A549 (cell line): ENCODE results near the gene COPS6. TPM values are rescaled to one million over a fixed set of nuclear protein-coding genes. Genes with fewer than 3 reads are reported as not detected.

Experiments
- ATAC-seq, 2 experiments: fragments of 200-7000 bp in 1 of 2; fragments of >200 bp in 1 of 2; cut with Nextera tagmentation in 1 of 2; cut with Tn5 transposase in 1 of 2; 3 replicates each; pipeline versions ENCODE4 v1.8.0 to v1.9.1; 2018 to 2020; ENCODE audit warnings: mild to moderate bottlenecking in 1 of 2, moderate library complexity in 1 of 2
- CTCF ChIA-PET: fragments of 300-600 bp; sonication (Branson Sonifier 250); formaldehyde crosslinking; extraction: SDS; loops from one replicate; lab custom pipeline; 2021; ENCODE audit warnings: antibody characterized with exemption, inconsistent platforms; lab: Yijun Ruan, JAX
- POLR2A ChIA-PET: fragments of 350-600 bp; formaldehyde crosslinking; extraction: SDS; loops from one replicate; lab custom pipeline; 2021; ENCODE audit warnings: antibody characterized with exemption, inconsistent platforms; lab: Yijun Ruan, JAX
- DNase-seq, 2 experiments: peaks; one replicate each; pipeline versions ENCODE4 v3.0.0 to v3.0.0-alpha.2; 2011 to 2016; ENCODE audit warnings: low read depth in 1 of 2, low spot score in 1 of 2
- FAIRE-seq: peaks from 2 replicates; lab custom pipeline; 2011; peaks lifted over from hg19 to GRCh38; lab: Jason Lieb, UNC
- H3K27ac ChIP-seq, 2 experiments: fragments of >200 bp; sonication (Bioruptor Twin); formaldehyde crosslinking; 3 replicates each; pipeline ENCODE4 v1.5.1; 2016 to 2017
- H3K4me1 ChIP-seq: fragments of >200 bp; sonication (Bioruptor Twin); formaldehyde crosslinking; 3 replicates; pipeline ENCODE4 v1.6.1; 2016
- H3K4me2 ChIP-seq: fragments of >200 bp; sonication (Bioruptor Twin); formaldehyde crosslinking; 3 replicates; pipeline ENCODE4 v1.6.1; 2016
- H3K4me3 ChIP-seq: fragments of >200 bp; sonication (Bioruptor Twin); formaldehyde crosslinking; 3 replicates; pipeline ENCODE4 v1.5.1; 2016
- H3K9me3 ChIP-seq: fragments of >200 bp; sonication (Bioruptor Twin); formaldehyde crosslinking; 3 replicates; pipeline ENCODE4 v1.6.1; 2016
- BHLHE40 ChIP-seq: IDR thresholded peaks from 2 replicates; pipeline ENCODE4 v1.6.1; 2012; ENCODE audit warnings: low read depth, low read length, inconsistent platforms
- CBX2 ChIP-seq: fragments of 200-600 bp; sonication (generic); IDR thresholded peaks from 2 replicates; pipeline ENCODE4 v1.6.1; 2016; ENCODE audit warnings: low read depth, mild to moderate bottlenecking, borderline replicate concordance
- CBX8 ChIP-seq: fragments of 200-600 bp; sonication (generic); IDR thresholded peaks from 2 replicates; pipeline ENCODE4 v1.6.1; 2016
- CEBPB ChIP-seq, 2 experiments: fragments of >200 bp in 1 of 2; sonication (Bioruptor Twin) in 1 of 2; formaldehyde crosslinking in 1 of 2; IDR thresholded peaks; 2 replicates each; pipeline ENCODE4 v1.6.1; 2012 to 2016
- CHD2 ChIP-seq: fragments of 150-350 bp; IDR thresholded peaks from 2 replicates; pipeline ENCODE4 v1.6.1; 2014; ENCODE audit warnings: low read length; ENCODE audit not compliant: partially characterized antibody
- EHF ChIP-seq: fragments of 250-450 bp; sonication (Bioruptor Pico); IDR thresholded peaks from 2 replicates; pipeline ENCODE4 v1.5.0; 2020; ENCODE audit warnings: mild to moderate bottlenecking
- EHMT2 ChIP-seq: fragments of 200-600 bp; sonication (generic); IDR thresholded peaks from 2 replicates; pipeline ENCODE4 v1.6.1; 2016; ENCODE audit warnings: antibody characterized with exemption, low read depth, mild to moderate bottlenecking, moderate library complexity
- ESRRA ChIP-seq: fragments of 150-350 bp; IDR thresholded peaks from 2 replicates; pipeline ENCODE4 v1.6.1; 2014; ENCODE audit warnings: mild to moderate bottlenecking, low read length, borderline replicate concordance
- FOSB ChIP-seq: fragments of 250-450 bp; sonication (Bioruptor Pico); IDR thresholded peaks from 2 replicates; pipeline ENCODE4 v1.5.0; 2020; ENCODE audit warnings: mild to moderate bottlenecking, moderate library complexity
- FOSL2 ChIP-seq, 2 experiments: fragments of 450-650 bp in 1 of 2; fragments of >200 bp in 1 of 2; sonication (Bioruptor Twin) in 1 of 2; formaldehyde crosslinking; IDR thresholded peaks; 2 replicates each; pipeline versions ENCODE4 v1.5.0 to v1.6.1; 2016 to 2020; ENCODE audit warnings: mild to moderate bottlenecking in 1 of 2, moderate library complexity in 1 of 2
- FOXS1 ChIP-seq: fragments of 250-450 bp; sonication (Bioruptor Pico); IDR thresholded peaks from 2 replicates; pipeline ENCODE4 v1.5.0; 2020; ENCODE audit warnings: mild to moderate bottlenecking, moderate library complexity
- HDAC2 ChIP-seq: fragments of 200-600 bp; sonication (generic); IDR thresholded peaks from 2 replicates; pipeline ENCODE4 v1.6.1; 2016
- JUNB ChIP-seq: fragments of >200 bp; sonication (Bioruptor Twin); formaldehyde crosslinking; IDR thresholded peaks from 2 replicates; pipeline ENCODE4 v1.6.1; 2016
- MAFK ChIP-seq: fragments of 450-650 bp; IDR thresholded peaks from 2 replicates; pipeline ENCODE4 v1.6.1; 2014; ENCODE audit not compliant: partially characterized antibody
- NFE2L2 ChIP-seq: fragments of 150-350 bp; conservative IDR thresholded peaks from 2 replicates; pipeline ENCODE4 v1.6.1; 2014; ENCODE audit warnings: low read length
- NR3C1 ChIP-seq: fragments of >200 bp; sonication (Bioruptor Twin); formaldehyde crosslinking; IDR thresholded peaks from 3 replicates; pipeline ENCODE4 v1.6.1; 2017
- PHF8 ChIP-seq: fragments of 200-600 bp; sonication (generic); IDR thresholded peaks from 2 replicates; pipeline ENCODE4 v1.6.1; 2016; ENCODE audit warnings: low read depth, mild to moderate bottlenecking, antibody characterized with exemption, moderate library complexity, borderline replicate concordance
- POLR2AphosphoS2 ChIP-seq: conservative IDR thresholded peaks from 2 replicates; pipeline ENCODE4 v1.6.1; 2012; ENCODE audit warnings: low read length, improper control_type of control experiment, inconsistent platforms
- RARB ChIP-seq: fragments of 250-450 bp; sonication (Bioruptor Pico); IDR thresholded peaks from 2 replicates; pipeline ENCODE4 v1.8.0; 2021; ENCODE audit warnings: mild to moderate bottlenecking, moderate library complexity
- RFX5 ChIP-seq: fragments of 450-650 bp; IDR thresholded peaks from 2 replicates; pipeline ENCODE4 v1.7.1; 2014; ENCODE audit warnings: antibody characterized with exemption, mild to moderate bottlenecking, moderate library complexity
- RNF2 ChIP-seq: fragments of 200-600 bp; sonication (generic); IDR thresholded peaks from 2 replicates; pipeline ENCODE4 v1.6.1; 2016; ENCODE audit warnings: low read depth, mild to moderate bottlenecking, antibody characterized with exemption, moderate library complexity, borderline replicate concordance
- SMC3 ChIP-seq: fragments of >200 bp; sonication (Bioruptor Twin); formaldehyde crosslinking; IDR thresholded peaks from 3 replicates; pipeline ENCODE4 v1.6.1; 2018; ENCODE audit warnings: inconsistent platforms
- ZC3H11A ChIP-seq: fragments of 450-650 bp; IDR thresholded peaks from 2 replicates; pipeline ENCODE4 v1.6.1; 2014; ENCODE audit warnings: antibody characterized with exemption, mild to moderate bottlenecking
- ZFP36 ChIP-seq: fragments of 450-650 bp; IDR thresholded peaks from 2 replicates; pipeline ENCODE4 v1.6.1; 2014; ENCODE audit warnings: borderline replicate concordance; ENCODE audit not compliant: partially characterized antibody
- ZNF302 ChIP-seq: fragments of 250-450 bp; sonication (Bioruptor Pico); IDR thresholded peaks from 2 replicates; pipeline ENCODE4 v1.9.0; 2021; ENCODE audit warnings: inconsistent platforms, mild to moderate bottlenecking, moderate library complexity
- WGBS: methylation state at CpG from one replicate; pipeline ENCODE4 v1.1.6; 2017; ENCODE audit errors: missing lambda C conversion rate; 5-methylcytosine and 5-hydroxymethylcytosine counted together
- polyA plus RNA-seq, 4 experiments: library from polyadenylated mRNA; depleted of rRNA in 3 of 4; stranded (reverse); fragments of >200 nt; fragmentation: RNase III in 1 of 4; extraction: RNeasy Plus Mini Kit Qiagen cat#74134 plus additional on column Dnase treatment in 1 of 4; gene quantifications; 2 replicates in 3 of 4; 3 replicates in 1 of 4; pipeline ENCODE4 v1.2.3, GENCODE V29; 2011 to 2017
- TF ChIP-seq, protein P1 (sequence below): IDR thresholded peaks from 2 replicates; pipeline ENCODE4 v1.6.1; 2012
- TF ChIP-seq, protein P2 (sequence below): fragments of 250-450 bp; sonication (Bioruptor Pico); IDR thresholded peaks from 2 replicates; pipeline ENCODE4 v1.5.0; 2021; ENCODE audit warnings: mild to moderate bottlenecking, moderate library complexity, borderline replicate concordance

The COPS6 gene
- polyA plus RNA-seq, 2 of the 4 experiments (the other 2 are of a cell fraction): 192 to 219 TPM

DNA sequence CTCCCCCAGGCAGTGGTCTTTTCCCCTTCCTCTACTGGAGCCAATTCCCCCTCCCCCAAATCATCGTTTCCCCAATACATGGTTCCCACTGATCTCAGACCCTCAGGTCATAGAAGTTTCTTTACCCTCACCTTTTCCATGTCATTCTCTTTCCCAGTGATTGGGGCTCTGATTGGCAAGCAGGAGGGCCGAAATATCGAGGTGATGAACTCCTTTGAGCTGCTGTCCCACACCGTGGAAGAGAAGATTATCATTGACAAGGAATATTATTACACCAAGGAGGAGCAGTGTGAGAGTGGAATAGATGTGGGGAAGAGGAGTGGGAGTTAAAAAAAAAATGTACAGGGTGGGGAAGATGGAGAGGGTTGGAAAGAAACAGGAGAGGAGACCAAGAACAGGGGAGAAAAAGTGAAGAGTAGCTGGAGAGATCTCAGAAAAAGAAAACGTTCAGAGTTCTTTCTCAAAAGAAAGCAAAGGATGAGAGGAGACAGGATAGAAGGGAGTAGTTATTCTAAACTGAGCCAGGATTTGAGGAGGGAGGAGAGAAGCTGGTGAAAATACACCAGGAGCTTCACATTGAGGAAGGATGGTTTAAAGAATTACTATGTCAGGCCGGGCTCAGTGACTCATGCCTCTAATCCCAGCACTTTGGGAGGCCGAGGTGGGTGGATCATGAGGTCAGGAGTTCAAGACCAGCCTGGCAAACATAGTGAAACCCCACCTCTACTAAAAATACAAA lies 858 bp downstream of the COPS6 start:
- TF ChIP-seq ZNF302 (CRISPR knock-in tag) (no peak), MAFK (no peak), NR3C1 (no peak), FOSL2 (IDR thresholded peaks at IDR 0.05) (no peak), FOSL2 (CRISPR knock-in tag; IDR thresholded peaks at IDR 0.05) (0 out of 2 replicates have a peak, but pooled peaks have one; percentile 40)
- no peak for FAIRE-seq
- ChIA-PET CTCF (interaction anchor here (0.7 to 1.5 kb wide), 5 partner anchors 9 to 61 kb away, joined by 3 to 5 read pairs (median 3); partner anchors contain the start of genes AP4M1 and MCM7), POLR2A (interaction anchor here (0.6 to 4.8 kb wide), 2 partner anchors 12 to 37 kb away, joined by 3 to 46 read pairs; partner anchors contain the start of genes AP4M1 and MCM7)
- WGBS: 5% methylated on average over 7 of the region's 7 CpGs
- ATAC-seq: no peak; a peak in 1 of 6 replicates
- Histone ChIP-seq H3K4me1 (peaks cover 14% of the 10 kb centered on the region), H3K4me3 (peak overlapping the region; percentile 69), H3K9me3 (no peaks in the 10 kb centered on the region), H3K27ac (peak overlapping the region; percentile 88 to 94), H3K4me2 (peak overlapping the region; percentile 86)
- DNase-seq: no peak

DNA sequence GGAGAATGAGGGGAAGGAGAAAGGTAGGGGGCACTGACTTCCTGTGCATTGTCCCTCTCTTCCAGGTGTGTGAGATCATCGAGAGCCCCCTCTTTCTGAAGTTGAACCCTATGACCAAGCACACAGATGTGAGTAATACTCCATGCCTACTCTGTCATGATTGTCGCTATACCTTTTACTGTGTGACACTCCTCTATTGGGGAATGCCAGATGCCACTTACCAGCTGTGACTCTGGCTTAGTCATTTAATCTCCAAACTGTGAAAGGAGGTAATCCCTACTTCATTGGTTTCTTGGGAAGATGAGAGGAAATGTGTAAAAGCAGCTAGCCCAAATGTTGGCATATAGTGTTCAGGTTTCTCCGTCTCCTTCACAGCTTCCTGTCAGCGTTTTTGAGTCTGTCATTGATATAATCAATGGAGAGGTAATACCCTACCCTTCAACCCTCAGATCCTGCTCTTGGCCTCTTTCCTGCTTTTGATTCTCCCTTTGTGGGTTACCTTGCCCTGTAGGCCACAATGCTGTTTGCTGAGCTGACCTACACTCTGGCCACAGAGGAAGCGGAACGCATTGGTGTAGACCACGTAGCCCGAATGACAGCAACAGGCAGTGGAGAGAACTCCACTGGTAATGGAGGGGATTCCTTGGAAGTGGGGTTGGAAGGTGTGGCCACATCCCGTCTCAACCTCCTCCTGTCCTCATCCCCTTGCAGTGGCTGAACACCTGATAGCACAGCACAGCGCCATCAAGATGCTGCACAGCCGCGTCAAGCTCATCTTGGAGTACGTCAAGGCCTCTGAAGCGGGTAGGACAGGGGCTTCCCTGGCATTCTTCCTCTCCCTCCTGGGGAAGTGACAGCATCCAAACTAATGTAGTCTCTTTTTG lies 2.0 kb downstream of the COPS6 start:
- Histone ChIP-seq H3K27ac (no peak overlapping the region), H3K4me2 (no peak overlapping the region), H3K4me3 (no peak overlapping the region), H3K4me1 (peaks cover 14% of the 10 kb centered on the region), H3K9me3 (no peaks in the 10 kb centered on the region)
- ATAC-seq (peak; percentile 5 to 18; a peak in 4 of 6 replicates), FAIRE-seq (no peak), DNase-seq (no peak)
- POLR2A ChIA-PET: interaction anchor here (4.8 kb wide), 1 partner anchor 11 kb away, joined by 46 read pairs; the partner anchor contains the start of genes AP4M1 and MCM7
- CTCF ChIA-PET: interaction anchor here (0.6 to 1.5 kb wide), 4 partner anchors 10 to 317 kb away, joined by 3 to 5 read pairs (median 4); partner anchors contain the start of genes AP4M1 and MCM7
- TF ChIP-seq, protein P1, sequence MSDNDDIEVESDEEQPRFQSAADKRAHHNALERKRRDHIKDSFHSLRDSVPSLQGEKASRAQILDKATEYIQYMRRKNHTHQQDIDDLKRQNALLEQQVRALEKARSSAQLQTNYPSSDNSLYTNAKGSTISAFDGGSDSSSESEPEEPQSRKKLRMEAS: no peak
- no peak for TF ChIP-seq ZFP36
- TF ChIP-seq PHF8: no peak
- TF ChIP-seq POLR2AphosphoS2: no peak
- TF ChIP-seq FOSB: no peak
- TF ChIP-seq FOXS1 (CRISPR knock-in tag): no peak
- no peak for TF ChIP-seq RFX5
- TF ChIP-seq CBX8: no peak
- TF ChIP-seq CHD2: no peak
- TF ChIP-seq ESRRA: no peak
- no peak for TF ChIP-seq NR3C1
- no peak for TF ChIP-seq ZC3H11A
- TF ChIP-seq, all 56 proteins: peak for 0
- 96% methylated on average over 14 of the region's 14 CpGs for WGBS

DNA sequence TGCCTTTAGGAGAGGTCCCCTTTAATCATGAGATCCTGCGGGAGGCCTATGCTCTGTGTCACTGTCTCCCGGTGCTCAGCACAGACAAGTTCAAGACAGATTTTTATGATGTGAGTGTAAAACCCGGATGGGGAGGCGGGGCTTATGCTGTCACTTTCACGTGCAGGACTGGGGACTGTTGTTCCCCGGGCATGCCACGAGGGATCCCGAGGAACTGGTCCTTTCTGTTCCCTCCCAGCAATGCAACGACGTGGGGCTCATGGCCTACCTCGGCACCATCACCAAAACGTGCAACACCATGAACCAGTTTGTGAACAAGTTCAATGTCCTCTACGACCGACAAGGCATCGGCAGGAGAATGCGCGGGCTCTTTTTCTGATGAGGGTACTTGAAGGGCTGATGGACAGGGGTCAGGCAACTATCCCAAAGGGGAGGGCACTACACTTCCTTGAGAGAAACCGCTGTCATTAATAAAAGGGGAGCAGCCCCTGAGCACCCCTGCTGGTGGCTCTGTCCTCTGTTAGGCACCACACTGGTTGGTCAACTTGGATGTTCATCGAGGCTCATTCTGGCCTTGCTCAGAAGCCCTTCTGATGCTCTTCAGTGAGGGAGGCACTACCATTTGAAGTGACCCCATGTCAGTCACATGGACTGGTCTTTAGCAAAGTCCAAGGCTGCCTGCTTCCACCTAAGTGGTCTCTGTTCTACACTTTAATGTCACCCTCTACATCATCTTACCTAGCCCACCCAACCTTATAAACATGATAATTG lies 2.8 kb downstream of the COPS6 start:
- 76% methylated on average over 19 of the region's 19 CpGs for WGBS
- FAIRE-seq (no peak), DNase-seq (peak in 1 of 2 experiments; percentile 42), ATAC-seq (peak; percentile 41 to 49; a peak in 5 of 6 replicates)
- Histone ChIP-seq H3K27ac (no peak overlapping the region), H3K4me3 (no peak overlapping the region), H3K4me1 (peaks cover 14% of the 10 kb centered on the region), H3K9me3 (no peaks in the 10 kb centered on the region), H3K4me2 (no peak overlapping the region)
- CTCF ChIA-PET: interaction anchor here (0.6 to 1.1 kb wide), 2 partner anchors 9 to 316 kb away, joined by 4 to 5 read pairs; no protein-coding TSS in a partner anchor
- POLR2A ChIA-PET: interaction anchor here (4.8 kb wide), 1 partner anchor 10 kb away, joined by 46 read pairs; the partner anchor contains the start of genes AP4M1 and MCM7
- TF ChIP-seq NFE2L2: no peak
- TF ChIP-seq BHLHE40: peak; percentile 22; the same call in 1 of the 2 replicates
- no peak for TF ChIP-seq JUNB
- 0 out of 2 replicates have a peak, but pooled peaks have one; percentile 25 for TF ChIP-seq EHF (CRISPR knock-in tag)
- no peak for TF ChIP-seq SMC3
- TF ChIP-seq, protein P2, sequence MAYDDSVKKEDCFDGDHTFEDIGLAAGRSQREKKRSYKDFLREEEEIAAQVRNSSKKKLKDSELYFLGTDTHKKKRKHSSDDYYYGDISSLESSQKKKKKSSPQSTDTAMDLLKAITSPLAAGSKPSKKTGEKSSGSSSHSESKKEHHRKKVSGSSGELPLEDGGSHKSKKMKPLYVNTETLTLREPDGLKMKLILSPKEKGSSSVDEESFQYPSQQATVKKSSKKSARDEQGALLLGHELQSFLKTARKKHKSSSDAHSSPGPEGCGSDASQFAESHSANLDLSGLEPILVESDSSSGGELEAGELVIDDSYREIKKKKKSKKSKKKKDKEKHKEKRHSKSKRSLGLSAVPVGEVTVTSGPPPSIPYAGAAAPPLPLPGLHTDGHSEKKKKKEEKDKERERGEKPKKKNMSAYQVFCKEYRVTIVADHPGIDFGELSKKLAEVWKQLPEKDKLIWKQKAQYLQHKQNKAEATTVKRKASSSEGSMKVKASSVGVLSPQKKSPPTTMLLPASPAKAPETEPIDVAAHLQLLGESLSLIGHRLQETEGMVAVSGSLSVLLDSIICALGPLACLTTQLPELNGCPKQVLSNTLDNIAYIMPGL (CRISPR knock-in tag): no peak
- TF ChIP-seq CBX2: no peak
- no peak for TF ChIP-seq CHD2
- TF ChIP-seq HDAC2: no peak
- TF ChIP-seq EHMT2: no peak
- TF ChIP-seq ZC3H11A: no peak
- no peak for TF ChIP-seq CBX8
- peak; percentile 79; the same call in 1 of the 2 replicates for TF ChIP-seq RARB (CRISPR knock-in tag)
- TF ChIP-seq CEBPB (IDR thresholded peaks at IDR 0.05): no peak
- no peak for TF ChIP-seq RNF2
- TF ChIP-seq FOSB: peak; percentile 96
